Esophagus muscularis mucosa (tissue), 4 donors: ENCODE data around the gene PSMA3.
A peak's percentile ranks its signal among the peaks of the same experiment; 100 is the strongest.

Experiments
- CTCF ChIP-seq, 3 experiments: fragments of 200-600 bp in 2 of 3; fragments of 450-650 bp in 1 of 3; sonication (generic) in 2 of 3; IDR thresholded peaks; one replicate each; pipeline ENCODE4 v1.5.1; 2017 to 2019; ENCODE audit warnings: antibody characterized with exemption in 3 of 3, mild to moderate bottlenecking in 2 of 3, moderate library complexity in 1 of 3
- EP300 ChIP-seq: sonication (generic); formaldehyde crosslinking; IDR thresholded peaks from one replicate; pipeline ENCODE4 v1.6.1; 2017; ENCODE audit warnings: antibody characterized with exemption
- POLR2A ChIP-seq: fragments of 450-650 bp; IDR thresholded peaks from one replicate; pipeline ENCODE4 v1.6.1; 2017; ENCODE audit warnings: antibody characterized with exemption, moderate library complexity, mild to moderate bottlenecking, low read depth
- POLR2AphosphoS5 ChIP-seq, 2 donors: sonication (generic); formaldehyde crosslinking; IDR thresholded peaks; one replicate each; pipeline ENCODE4 v1.6.1; 2017; ENCODE audit warnings: antibody characterized with exemption in 2 of 2

GRCh38 chr14:58280954-58281787, 36.5 kb downstream of the PSMA3 start:
- TF ChIP-seq CTCF (IDR thresholded peaks at IDR 0.05) (no peak), POLR2A (no peak), EP300 (no peak), POLR2AphosphoS5 (IDR thresholded peaks at IDR 0.05) (peak in 1 of 2 donors; percentile 22)
